ENCODE data around the gene TEN1. TPM values are rescaled to one million over a fixed set of nuclear protein-coding genes. Genes with fewer than 3 reads are reported as not detected.

Gene TEN1
- total and polyA plus RNA-seq, 4 donors: 12.0 to 30.0 (median 16.5) TPM

DNA sequence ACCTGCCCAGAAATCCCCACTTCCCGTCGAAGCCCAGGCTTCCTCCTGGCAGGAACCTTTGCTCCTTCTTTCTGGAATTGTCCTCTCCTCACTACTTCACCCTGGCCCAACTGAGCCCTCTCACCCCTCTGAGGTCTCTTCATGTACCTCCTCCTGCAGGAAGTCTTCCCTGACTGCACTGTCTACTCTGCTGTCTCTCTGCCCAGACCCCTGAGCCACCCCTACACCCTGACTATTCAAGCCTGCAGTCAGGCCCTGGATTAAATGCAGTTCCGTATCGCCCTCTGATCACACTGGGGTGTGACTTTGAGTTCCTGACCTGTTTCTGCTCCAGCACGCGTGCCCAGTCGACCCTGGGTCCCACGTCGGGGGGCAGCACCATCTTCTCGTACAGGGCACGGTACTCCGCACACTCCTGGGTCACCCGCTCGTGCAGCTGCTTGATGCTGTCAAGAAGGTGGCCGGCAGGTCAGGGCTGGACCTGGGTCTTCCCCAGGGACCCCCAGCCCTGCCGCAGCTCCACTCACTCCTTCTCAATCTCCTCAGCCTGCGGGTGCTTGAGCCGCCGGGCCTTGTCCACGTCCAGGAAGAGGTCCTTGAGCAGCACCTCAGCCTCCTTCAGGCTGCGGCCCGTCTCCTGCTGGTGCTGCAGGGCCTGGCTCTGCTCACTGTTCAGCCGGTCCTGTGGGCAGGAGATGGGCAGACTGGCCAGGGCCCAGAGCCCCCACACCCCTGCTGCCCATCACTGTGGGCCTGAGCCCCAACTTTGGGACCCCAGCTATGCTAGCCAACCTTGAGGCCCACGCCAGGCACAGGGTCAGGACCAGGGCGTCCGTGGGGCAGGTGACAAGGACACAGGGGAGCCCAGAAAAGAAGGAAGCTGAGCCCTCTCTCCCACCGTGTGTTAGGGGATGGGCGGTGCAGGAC, 44.2 kb downstream of the TEN1 start:
- TF ChIP-seq, protein P1, sequence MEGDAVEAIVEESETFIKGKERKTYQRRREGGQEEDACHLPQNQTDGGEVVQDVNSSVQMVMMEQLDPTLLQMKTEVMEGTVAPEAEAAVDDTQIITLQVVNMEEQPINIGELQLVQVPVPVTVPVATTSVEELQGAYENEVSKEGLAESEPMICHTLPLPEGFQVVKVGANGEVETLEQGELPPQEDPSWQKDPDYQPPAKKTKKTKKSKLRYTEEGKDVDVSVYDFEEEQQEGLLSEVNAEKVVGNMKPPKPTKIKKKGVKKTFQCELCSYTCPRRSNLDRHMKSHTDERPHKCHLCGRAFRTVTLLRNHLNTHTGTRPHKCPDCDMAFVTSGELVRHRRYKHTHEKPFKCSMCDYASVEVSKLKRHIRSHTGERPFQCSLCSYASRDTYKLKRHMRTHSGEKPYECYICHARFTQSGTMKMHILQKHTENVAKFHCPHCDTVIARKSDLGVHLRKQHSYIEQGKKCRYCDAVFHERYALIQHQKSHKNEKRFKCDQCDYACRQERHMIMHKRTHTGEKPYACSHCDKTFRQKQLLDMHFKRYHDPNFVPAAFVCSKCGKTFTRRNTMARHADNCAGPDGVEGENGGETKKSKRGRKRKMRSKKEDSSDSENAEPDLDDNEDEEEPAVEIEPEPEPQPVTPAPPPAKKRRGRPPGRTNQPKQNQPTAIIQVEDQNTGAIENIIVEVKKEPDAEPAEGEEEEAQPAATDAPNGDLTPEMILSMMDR (IDR thresholded peaks at IDR 0.05; ENCODE audit: low read depth, low read length, missing input control): no peak
- no peak for TF ChIP-seq RAD21 (IDR thresholded peaks at IDR 0.05)
- TF ChIP-seq HNF4G (IDR thresholded peaks at IDR 0.05): no peak
- TF ChIP-seq, protein P2, sequence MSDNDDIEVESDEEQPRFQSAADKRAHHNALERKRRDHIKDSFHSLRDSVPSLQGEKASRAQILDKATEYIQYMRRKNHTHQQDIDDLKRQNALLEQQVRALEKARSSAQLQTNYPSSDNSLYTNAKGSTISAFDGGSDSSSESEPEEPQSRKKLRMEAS (IDR thresholded peaks at IDR 0.05): no peak
- TF ChIP-seq, protein P3, sequence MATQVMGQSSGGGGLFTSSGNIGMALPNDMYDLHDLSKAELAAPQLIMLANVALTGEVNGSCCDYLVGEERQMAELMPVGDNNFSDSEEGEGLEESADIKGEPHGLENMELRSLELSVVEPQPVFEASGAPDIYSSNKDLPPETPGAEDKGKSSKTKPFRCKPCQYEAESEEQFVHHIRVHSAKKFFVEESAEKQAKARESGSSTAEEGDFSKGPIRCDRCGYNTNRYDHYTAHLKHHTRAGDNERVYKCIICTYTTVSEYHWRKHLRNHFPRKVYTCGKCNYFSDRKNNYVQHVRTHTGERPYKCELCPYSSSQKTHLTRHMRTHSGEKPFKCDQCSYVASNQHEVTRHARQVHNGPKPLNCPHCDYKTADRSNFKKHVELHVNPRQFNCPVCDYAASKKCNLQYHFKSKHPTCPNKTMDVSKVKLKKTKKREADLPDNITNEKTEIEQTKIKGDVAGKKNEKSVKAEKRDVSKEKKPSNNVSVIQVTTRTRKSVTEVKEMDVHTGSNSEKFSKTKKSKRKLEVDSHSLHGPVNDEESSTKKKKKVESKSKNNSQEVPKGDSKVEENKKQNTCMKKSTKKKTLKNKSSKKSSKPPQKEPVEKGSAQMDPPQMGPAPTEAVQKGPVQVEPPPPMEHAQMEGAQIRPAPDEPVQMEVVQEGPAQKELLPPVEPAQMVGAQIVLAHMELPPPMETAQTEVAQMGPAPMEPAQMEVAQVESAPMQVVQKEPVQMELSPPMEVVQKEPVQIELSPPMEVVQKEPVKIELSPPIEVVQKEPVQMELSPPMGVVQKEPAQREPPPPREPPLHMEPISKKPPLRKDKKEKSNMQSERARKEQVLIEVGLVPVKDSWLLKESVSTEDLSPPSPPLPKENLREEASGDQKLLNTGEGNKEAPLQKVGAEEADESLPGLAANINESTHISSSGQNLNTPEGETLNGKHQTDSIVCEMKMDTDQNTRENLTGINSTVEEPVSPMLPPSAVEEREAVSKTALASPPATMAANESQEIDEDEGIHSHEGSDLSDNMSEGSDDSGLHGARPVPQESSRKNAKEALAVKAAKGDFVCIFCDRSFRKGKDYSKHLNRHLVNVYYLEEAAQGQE (IDR thresholded peaks at IDR 0.05): no peak
- TF ChIP-seq FOXA1 (IDR thresholded peaks at IDR 0.05): no peak
- TF ChIP-seq TAF1 (conservative IDR thresholded peaks at IDR 0.05): no peak
- TF ChIP-seq EGR1 (IDR thresholded peaks at IDR 0.05; ENCODE audit: low read depth in 2 of 2): no peak
- TF ChIP-seq, protein P4, sequence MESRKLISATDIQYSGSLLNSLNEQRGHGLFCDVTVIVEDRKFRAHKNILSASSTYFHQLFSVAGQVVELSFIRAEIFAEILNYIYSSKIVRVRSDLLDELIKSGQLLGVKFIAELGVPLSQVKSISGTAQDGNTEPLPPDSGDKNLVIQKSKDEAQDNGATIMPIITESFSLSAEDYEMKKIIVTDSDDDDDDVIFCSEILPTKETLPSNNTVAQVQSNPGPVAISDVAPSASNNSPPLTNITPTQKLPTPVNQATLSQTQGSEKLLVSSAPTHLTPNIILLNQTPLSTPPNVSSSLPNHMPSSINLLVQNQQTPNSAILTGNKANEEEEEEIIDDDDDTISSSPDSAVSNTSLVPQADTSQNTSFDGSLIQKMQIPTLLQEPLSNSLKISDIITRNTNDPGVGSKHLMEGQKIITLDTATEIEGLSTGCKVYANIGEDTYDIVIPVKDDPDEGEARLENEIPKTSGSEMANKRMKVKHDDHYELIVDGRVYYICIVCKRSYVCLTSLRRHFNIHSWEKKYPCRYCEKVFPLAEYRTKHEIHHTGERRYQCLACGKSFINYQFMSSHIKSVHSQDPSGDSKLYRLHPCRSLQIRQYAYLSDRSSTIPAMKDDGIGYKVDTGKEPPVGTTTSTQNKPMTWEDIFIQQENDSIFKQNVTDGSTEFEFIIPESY (IDR thresholded peaks at IDR 0.05): no peak
- TF ChIP-seq SP1 (IDR thresholded peaks at IDR 0.05): no peak
- no peak for TF ChIP-seq YY1 (IDR thresholded peaks at IDR 0.05)
- TF ChIP-seq, protein P5, sequence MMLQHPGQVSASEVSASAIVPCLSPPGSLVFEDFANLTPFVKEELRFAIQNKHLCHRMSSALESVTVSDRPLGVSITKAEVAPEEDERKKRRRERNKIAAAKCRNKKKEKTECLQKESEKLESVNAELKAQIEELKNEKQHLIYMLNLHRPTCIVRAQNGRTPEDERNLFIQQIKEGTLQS (IDR thresholded peaks at IDR 0.05): no peak
- no peak for TF ChIP-seq NR2F2 (IDR thresholded peaks at IDR 0.05)
- TF ChIP-seq GABPA (IDR thresholded peaks at IDR 0.05 in 1 of 2, conservative IDR thresholded peaks at IDR 0.05 in 1 of 2): no peak
- no peak for TF ChIP-seq RXRA (IDR thresholded peaks at IDR 0.05)
- no peak for TF ChIP-seq HNF4A (conservative IDR thresholded peaks at IDR 0.05)
- TF ChIP-seq FOXA2 (IDR thresholded peaks at IDR 0.05): no peak
- TF ChIP-seq JUND (IDR thresholded peaks at IDR 0.05): no peak

More for the DNA sequence above, 44.2 kb downstream of the TEN1 start:
- Histone ChIP-seq H3K36me3 (ENCODE audit: control insufficient read depth in 4 of 4, insufficient read depth in 3 of 4, low read depth in 1 of 4, low read length in 3 of 4) (no peaks in the 10 kb centered on the region), H3K9ac (ENCODE audit: low read depth in 1 of 2, low read length in 2 of 2) (no peak overlapping the region), H3K4me3 (ENCODE audit: low read depth in 1 of 3, low read length in 3 of 3) (no peak overlapping the region), H3K4me1 (ENCODE audit: control insufficient read depth in 4 of 4, insufficient read depth in 4 of 4, low read length in 3 of 4) (no peaks in the 10 kb centered on the region), H3K27ac (ENCODE audit: low read depth in 1 of 2, low read length in 2 of 2) (no peak overlapping the region), H3K9me3 (ENCODE audit: control insufficient read depth in 4 of 4, low read length in 3 of 4) (no peaks in the 10 kb centered on the region), H3K27me3 (ENCODE audit: control insufficient read depth in 4 of 4, insufficient read depth in 4 of 4, low read length in 3 of 4) (no peaks in the 10 kb centered on the region)
- DNase-seq (ENCODE audit: low spot score): no peak
- WGBS: 90% methylated on average over 28 of the region's 28 CpGs

Data from liver (tissue), 9 donors.